WI38 (cell line): ENCODE measurements around the gene FNDC3B.

Source experiments
- H3K4me3 ChIP-seq: 2 replicates; pipeline ENCODE4 v1.5.1; 2011; ENCODE audit warnings: low read depth, mild to moderate bottlenecking, control low read depth, low read length
- TF ChIP-seq, protein P1 (sequence below): IDR thresholded peaks from 2 replicates; pipeline ENCODE4 v1.5.1; 2012; ENCODE audit warnings: low read depth, mild to moderate bottlenecking, control low read depth, low read length

The FNDC3B gene

DNA sequence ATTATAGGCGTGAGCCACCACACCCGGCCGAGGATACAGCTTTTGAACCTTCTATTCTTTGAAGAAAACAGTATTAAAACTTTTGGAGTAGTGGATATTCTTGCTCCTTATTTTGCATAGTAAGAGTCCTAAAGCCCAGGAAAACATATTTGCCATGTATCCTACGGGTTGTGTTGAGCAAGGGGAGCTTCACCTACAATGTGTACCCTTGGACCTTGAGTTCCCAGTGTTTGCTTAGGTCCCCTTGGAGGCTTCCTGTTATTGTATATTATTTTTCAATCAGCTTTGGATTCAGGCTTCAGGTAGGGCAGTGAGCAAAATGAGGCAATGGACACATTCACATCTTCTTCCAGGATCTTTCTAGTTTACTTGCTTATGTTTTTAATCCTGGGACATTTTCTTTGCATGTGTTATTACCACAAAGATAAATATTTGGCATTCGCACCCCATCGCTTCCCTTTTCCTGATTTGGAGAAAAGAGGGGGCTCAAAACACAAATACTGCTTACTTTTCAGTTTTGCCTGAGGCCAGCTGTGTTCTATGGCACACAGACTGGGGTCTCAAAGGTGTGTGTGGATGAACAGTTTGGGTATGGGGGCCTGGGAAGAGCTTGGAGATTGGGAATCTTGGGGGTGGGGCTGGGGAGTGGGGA is 88.7 kb downstream of the FNDC3B start:
- no peak overlapping the region for H3K4me3 ChIP-seq
- TF ChIP-seq, protein P1, sequence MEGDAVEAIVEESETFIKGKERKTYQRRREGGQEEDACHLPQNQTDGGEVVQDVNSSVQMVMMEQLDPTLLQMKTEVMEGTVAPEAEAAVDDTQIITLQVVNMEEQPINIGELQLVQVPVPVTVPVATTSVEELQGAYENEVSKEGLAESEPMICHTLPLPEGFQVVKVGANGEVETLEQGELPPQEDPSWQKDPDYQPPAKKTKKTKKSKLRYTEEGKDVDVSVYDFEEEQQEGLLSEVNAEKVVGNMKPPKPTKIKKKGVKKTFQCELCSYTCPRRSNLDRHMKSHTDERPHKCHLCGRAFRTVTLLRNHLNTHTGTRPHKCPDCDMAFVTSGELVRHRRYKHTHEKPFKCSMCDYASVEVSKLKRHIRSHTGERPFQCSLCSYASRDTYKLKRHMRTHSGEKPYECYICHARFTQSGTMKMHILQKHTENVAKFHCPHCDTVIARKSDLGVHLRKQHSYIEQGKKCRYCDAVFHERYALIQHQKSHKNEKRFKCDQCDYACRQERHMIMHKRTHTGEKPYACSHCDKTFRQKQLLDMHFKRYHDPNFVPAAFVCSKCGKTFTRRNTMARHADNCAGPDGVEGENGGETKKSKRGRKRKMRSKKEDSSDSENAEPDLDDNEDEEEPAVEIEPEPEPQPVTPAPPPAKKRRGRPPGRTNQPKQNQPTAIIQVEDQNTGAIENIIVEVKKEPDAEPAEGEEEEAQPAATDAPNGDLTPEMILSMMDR = no peak

DNA sequence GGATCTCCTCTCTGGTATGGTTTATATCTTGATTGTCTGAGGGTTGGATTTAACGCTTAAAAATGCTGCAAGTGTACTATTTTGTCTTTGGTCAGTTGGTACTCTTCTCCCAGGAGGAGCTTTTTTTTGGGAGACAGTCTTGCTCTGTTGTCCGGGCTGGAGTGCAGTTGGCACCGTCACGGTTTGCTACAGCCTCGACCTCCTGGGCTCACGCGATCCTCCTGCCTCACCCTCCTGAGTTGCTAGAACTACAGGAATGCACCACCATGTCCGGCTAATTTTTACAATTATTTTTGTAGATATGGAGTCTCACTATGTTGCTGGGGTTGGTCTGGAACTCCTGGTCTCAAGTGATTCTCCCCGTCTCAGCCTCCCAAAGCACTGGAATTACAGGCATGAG is 89.5 kb downstream of the FNDC3B start:
- H3K4me3 ChIP-seq = no peak overlapping the region
- TF ChIP-seq, protein P1 = no peak

DNA sequence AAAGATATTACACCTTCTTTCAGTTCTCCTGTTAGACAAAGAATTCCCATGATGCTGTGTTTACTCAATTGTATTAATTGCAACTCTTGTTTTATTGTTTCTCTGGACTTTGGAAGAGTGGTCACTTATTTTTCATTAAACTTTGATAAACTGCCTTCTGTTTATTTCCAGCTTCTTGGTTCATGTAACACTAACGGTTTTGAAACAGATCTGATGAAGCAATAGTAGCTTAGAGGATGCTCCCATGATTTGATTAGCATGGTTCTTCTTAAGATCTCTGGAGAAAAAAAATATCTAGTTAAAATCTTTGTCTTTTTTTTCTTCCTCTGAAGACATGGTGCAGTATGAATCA is 90.1 kb downstream of the FNDC3B start:
- H3K4me3 ChIP-seq = no peak overlapping the region
- TF ChIP-seq, protein P1 = no peak

DNA sequence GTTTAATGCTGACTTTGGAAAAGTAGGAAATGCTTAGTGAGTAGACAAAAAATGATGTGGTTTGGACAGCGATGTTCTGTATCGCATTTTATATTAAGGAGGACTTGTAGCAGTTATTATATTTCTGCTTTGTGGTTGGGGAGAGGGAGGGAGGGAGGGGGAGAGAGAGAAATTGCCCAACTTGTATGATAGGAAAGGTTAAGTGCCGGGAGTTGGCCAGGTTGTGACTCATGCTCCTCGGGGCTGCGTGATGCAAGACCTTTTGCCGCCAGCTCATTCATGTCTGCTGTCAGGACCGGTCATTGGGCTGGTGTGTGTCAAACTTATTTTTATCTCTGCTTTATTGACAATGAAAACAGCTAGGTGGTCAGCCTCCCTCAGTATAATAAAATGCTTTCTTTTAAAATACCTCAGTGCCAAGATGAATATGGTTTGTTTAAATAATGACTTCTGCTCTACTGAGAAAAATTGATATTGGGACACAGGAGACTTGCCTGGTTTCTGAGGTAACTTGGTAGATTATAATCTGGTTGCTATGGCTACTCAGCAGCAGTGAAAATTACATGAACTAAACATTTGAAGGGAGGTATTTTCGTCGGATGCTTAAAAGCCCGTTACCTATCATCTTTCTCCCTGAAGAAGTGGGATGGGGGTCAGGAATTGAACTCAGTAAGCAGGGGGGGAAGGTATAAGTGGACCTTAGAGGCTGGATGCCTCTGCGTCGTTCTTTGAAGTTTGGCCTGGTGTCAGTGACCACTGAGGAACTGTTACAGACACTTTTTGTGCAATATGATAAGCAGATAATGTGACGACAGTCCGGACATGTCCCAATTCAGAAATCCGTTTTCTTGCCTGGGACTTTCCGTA is 90.7 kb downstream of the FNDC3B start:
- TF ChIP-seq, protein P1 = no peak
- H3K4me3 ChIP-seq = no peak overlapping the region

DNA sequence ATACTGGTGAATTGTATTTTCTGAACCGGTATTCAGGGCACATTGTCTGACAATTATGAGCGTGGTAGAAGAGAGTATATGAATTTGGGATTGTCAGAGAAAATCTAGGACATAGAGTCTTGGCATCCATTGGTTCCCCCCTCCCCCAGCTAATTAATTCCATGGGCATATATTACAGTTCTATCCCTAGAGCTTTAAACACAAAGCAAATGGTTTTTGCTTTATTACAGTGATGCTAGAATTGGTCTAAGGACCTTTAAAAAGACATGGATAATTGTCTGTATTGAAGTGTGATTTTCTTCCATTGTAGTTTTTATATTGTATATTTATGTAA is 91.3 kb downstream of the FNDC3B start:
- H3K4me3 ChIP-seq = no peak overlapping the region

DNA sequence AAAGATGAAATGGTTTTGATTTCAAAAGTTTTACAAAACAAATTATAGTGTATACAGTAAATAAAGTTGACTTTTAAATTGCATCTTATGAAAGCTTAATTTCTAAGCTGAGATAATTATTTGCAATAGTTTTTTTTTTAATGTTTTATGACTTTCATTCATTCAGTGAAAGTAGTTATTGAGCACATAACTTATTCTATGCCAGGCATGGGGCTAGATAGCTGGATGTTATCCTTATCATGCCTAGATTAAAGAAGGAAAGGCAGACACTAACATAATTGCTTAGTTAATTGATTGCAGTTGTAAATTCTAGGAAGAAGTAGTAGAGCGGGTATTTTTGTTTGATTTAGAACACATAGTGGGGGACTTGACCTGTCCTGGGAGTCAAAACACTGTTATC is 92.4 kb downstream of the FNDC3B start:
- TF ChIP-seq, protein P1 = no peak
- no peak overlapping the region for H3K4me3 ChIP-seq

More for the DNA sequence above, 91.3 kb downstream of the FNDC3B start:
- TF ChIP-seq, protein P1 = no peak

DNA sequence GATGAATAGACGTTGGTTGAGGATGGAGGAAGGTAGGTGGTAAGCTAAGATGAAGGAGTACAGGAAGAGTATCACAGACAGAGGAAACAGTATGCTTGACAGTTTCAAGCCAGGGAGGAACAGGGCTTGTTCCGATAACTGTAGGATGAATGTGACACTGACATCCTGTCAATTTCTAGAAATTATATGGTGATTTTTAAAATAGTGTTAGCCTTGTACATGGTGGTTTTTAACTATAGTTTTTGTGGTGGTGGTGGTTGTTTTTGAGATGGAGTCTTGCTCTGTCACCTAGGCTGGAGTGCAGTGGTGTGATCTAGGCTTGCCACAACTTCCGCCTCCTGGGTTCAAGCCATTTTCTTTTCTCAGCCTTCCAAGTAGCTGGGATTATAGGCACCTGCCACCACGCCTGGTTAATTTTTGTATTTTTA is 92.8 kb downstream of the FNDC3B start:
- no peak overlapping the region for H3K4me3 ChIP-seq
- TF ChIP-seq, protein P1 = no peak
